H1 (cell line): Measurements from ENCODE around the gene RRAD. TPM values are rescaled to one million over a fixed set of nuclear protein-coding genes. Genes with fewer than 3 reads are reported as not detected.

Experiments used
- CEBPB ChIP-seq: IDR thresholded peaks from 2 replicates; pipeline ENCODE4 v1.6.1; 2012; ENCODE audit warnings: low read depth, low read length
- GTF2F1 ChIP-seq: IDR thresholded peaks from 2 replicates; pipeline ENCODE4 v1.6.1; 2012; ENCODE audit warnings: low read depth, low read length, improper control_type of control experiment, borderline replicate concordance
- KDM1A ChIP-seq: fragments of 200-600, 300-600 bp; sonication (generic); IDR thresholded peaks from 2 replicates; pipeline ENCODE4 v1.7.1; 2016; ENCODE audit warnings: mild to moderate bottlenecking, low read length, borderline replicate concordance
- YY1 ChIP-seq: IDR thresholded peaks from 2 replicates; pipeline ENCODE4 v1.6.1; 2011; ENCODE audit warnings: low read depth, mild to moderate bottlenecking, low read length
- ZNF274 ChIP-seq: IDR thresholded peaks from 2 replicates; pipeline ENCODE4 v1.7.0; 2012; ENCODE audit warnings: low read length, borderline replicate concordance; ENCODE audit errors: extremely low read depth
- polyA plus RNA-seq, 7 experiments: library from polyadenylated mRNA; depleted of rRNA in 3 of 7; stranded (reverse) in 5 of 7; unstranded in 2 of 7; fragments of >200 nt in 5 of 7; fragments of 200-250 nt in 2 of 7; gene quantifications; 1 replicate in 5 of 7; 2 replicates in 1 of 7; 4 replicates in 1 of 7; pipeline versions ENCODE4 v1.2.1 to v1.2.3, GENCODE V29; 2011 to 2013; ENCODE audit warnings: missing spikeins in 2 of 7, mixed read lengths in 2 of 7
- total RNA-seq: library from RNA; stranded (reverse); fragmentation: NEBNext Ultra II Directional; extraction: Animal tissue kit (Norgen Biotek cat#: 25700); gene quantifications from 2 replicates; pipeline ENCODE4 v1.2.1, GENCODE V29; 2021

Gene RRAD
- total and polyA plus RNA-seq, 2 of the 8 experiments (the other 6 are each of a cell fraction or from before 2014, with no cell fraction given): 0.17 TPM; not detected in 1

GRCh38 chr16:66961914-66962313 lies 36.6 kb upstream of the RRAD start (continued):
- no peak for TF ChIP-seq KDM1A
- no peak for TF ChIP-seq YY1
- no peak for TF ChIP-seq CEBPB
- no peak for TF ChIP-seq GTF2F1
- TF ChIP-seq ZNF274: no peak
